Colon (tissue), 2 donors: ENCODE results near the gene ING2.
A peak's percentile ranks its signal among the peaks of the same experiment; 100 is the strongest.
"Not testable (repeated sequence)": the region's sequence is repeated elsewhere in the genome, so short reads cannot be mapped to it uniquely, and the experiment has no call there.

Experiments used
- FAIRE-seq: peaks from 2 replicates; lab custom pipeline; 2012; peaks lifted over from hg19 to GRCh38; lab: Jason Lieb, UNC
- donor health status: control.
- donor health status: control.

ING2 gene

GRCh38 chr4:183504930-183505610 lies at the start of gene ING2:
ING2 (plus strand) TSS chr4:183505058; CDS start chr4:183505196, 138 bp downstream.
- FAIRE-seq = no peak

GRCh38 chr4:183455431-183456195 lies 49.2 kb upstream of the ING2 start:
- FAIRE-seq = no peak

- no peak for FAIRE-seq
Measured at GRCh38 chr4:183458005-183458404, 46.9 kb upstream of the ING2 start.

GRCh38 chr4:183463903-183464619 lies 40.8 kb upstream of the ING2 start:
- not testable (repeated sequence) for FAIRE-seq

- FAIRE-seq = not testable (repeated sequence)
Measured at GRCh38 chr4:183465879-183466278, 39.0 kb upstream of the ING2 start.

GRCh38 chr4:183467246-183467645 lies 37.6 kb upstream of the ING2 start:
- no peak for FAIRE-seq

GRCh38 chr4:183468210-183469095 lies 36.4 kb upstream of the ING2 start:
- no peak for FAIRE-seq

GRCh38 chr4:183469285-183469684 lies 35.6 kb upstream of the ING2 start:
- no peak for FAIRE-seq

GRCh38 chr4:183469936-183470335 lies 34.9 kb upstream of the ING2 start:
- FAIRE-seq = no peak

GRCh38 chr4:183470821-183471220 lies 34.0 kb upstream of the ING2 start:
- no peak for FAIRE-seq

GRCh38 chr4:183471946-183472708 lies 32.7 kb upstream of the ING2 start:
- FAIRE-seq = peak; percentile 85

GRCh38 chr4:183478123-183478522 lies 26.7 kb upstream of the ING2 start:
- FAIRE-seq = no peak

- FAIRE-seq = no peak
Measured at GRCh38 chr4:183478926-183479325, 25.9 kb upstream of the ING2 start.

GRCh38 chr4:183482515-183483095 lies 22.3 kb upstream of the ING2 start:
- FAIRE-seq = not testable (repeated sequence)

- FAIRE-seq = no peak
Measured at GRCh38 chr4:183483997-183484396, 20.9 kb upstream of the ING2 start.

GRCh38 chr4:183485411-183486160 lies 19.3 kb upstream of the ING2 start:
- no peak for FAIRE-seq

GRCh38 chr4:183492791-183493222 lies 12.1 kb upstream of the ING2 start:
- FAIRE-seq = no peak

- FAIRE-seq = no peak
Measured at GRCh38 chr4:183493246-183493645, 11.6 kb upstream of the ING2 start.

GRCh38 chr4:183495184-183495583 lies 9.7 kb upstream of the ING2 start:
- no peak for FAIRE-seq

- FAIRE-seq = no peak
Measured at GRCh38 chr4:183499389-183499788, 5.5 kb upstream of the ING2 start.
